Measurements from ENCODE around the gene FBN1. TPM values are rescaled to one million over a fixed set of nuclear protein-coding genes. Genes with fewer than 3 reads are reported as not detected.

Gene FBN1
- total and polyA plus RNA-seq, 7 donors = 1.2 to 173 (median 57.0) TPM

DNA sequence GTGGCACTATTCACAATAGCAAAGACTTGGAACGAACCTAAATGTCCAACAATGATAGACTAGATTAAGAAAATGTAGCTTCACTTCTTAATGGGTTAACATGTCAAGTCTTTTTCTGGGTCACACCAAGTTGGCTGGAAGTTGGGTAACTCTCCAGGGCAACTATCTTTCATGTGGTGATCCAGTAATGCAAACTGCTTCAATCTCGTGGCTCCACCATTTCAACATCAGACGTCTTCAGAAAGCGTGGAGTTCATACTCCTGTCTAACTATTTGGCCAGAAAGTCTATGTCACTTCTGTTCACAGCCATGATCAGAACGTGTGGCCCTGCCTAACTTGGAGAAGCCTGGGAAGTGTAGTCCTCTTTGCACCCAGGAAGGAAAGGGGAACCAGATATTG is 282.0 kb downstream of the FBN1 start:
- no peaks in the 10 kb centered on the region for H3K4me1 ChIP-seq
- intact Hi-C loops (cut with DNase I) = no loop called here
- H3K4me3 ChIP-seq = no peak overlapping the region
- no peaks in the 10 kb centered on the region for H3K36me3 ChIP-seq
- H3K27me3 ChIP-seq = no peaks in the 10 kb centered on the region
- no peak for DNase-seq
- TF ChIP-seq EP300 (IDR thresholded peaks at IDR 0.05) (no peak), POLR2AphosphoS5 (IDR thresholded peaks at IDR 0.05) (no peak), POLR2A (IDR thresholded peaks at IDR 0.05) (no peak)
- TF ChIP-seq, protein P1, sequence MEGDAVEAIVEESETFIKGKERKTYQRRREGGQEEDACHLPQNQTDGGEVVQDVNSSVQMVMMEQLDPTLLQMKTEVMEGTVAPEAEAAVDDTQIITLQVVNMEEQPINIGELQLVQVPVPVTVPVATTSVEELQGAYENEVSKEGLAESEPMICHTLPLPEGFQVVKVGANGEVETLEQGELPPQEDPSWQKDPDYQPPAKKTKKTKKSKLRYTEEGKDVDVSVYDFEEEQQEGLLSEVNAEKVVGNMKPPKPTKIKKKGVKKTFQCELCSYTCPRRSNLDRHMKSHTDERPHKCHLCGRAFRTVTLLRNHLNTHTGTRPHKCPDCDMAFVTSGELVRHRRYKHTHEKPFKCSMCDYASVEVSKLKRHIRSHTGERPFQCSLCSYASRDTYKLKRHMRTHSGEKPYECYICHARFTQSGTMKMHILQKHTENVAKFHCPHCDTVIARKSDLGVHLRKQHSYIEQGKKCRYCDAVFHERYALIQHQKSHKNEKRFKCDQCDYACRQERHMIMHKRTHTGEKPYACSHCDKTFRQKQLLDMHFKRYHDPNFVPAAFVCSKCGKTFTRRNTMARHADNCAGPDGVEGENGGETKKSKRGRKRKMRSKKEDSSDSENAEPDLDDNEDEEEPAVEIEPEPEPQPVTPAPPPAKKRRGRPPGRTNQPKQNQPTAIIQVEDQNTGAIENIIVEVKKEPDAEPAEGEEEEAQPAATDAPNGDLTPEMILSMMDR (IDR thresholded peaks at IDR 0.05) = no peak
- 76 to 78% methylated on average over 5 of the region's 5 CpGs for WGBS, 2 donors
- H3K9me3 ChIP-seq = no peaks in the 10 kb centered on the region
- no peak overlapping the region for H3K27ac ChIP-seq

DNA sequence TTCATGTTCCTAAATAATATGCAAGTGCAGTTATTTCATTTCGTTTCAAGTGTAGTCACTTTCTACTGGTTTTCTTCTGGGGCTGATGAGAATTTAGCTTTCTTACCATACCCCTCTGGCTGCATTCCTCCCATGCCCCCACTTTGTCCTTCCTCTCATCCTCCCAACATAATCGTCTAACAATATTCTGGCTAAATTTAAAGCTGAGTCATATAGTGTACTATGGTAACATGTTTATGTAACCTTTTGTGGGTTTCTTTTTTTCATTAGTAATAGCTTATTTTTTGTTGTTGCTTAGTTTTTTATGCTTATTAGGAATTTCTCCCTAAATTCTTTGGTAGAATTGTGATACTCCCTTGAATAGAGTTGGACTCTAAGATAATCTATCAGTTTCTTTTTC is 283.8 kb downstream of the FBN1 start:
- TF ChIP-seq POLR2AphosphoS5 (IDR thresholded peaks at IDR 0.05) (no peak), EP300 (IDR thresholded peaks at IDR 0.05) (no peak), POLR2A (IDR thresholded peaks at IDR 0.05) (no peak)
- TF ChIP-seq, protein P1 (IDR thresholded peaks at IDR 0.05) = no peak
- Histone ChIP-seq H3K27ac (no peak overlapping the region), H3K36me3 (no peaks in the 10 kb centered on the region), H3K4me3 (no peak overlapping the region), H3K4me1 (no peaks in the 10 kb centered on the region), H3K9me3 (no peaks in the 10 kb centered on the region), H3K27me3 (no peaks in the 10 kb centered on the region)
- no peak for DNase-seq
- intact Hi-C loops (cut with DNase I) = no loop called here
- 74 to 76% methylated on average over 2 of the region's 2 CpGs for WGBS, 2 donors

DNA sequence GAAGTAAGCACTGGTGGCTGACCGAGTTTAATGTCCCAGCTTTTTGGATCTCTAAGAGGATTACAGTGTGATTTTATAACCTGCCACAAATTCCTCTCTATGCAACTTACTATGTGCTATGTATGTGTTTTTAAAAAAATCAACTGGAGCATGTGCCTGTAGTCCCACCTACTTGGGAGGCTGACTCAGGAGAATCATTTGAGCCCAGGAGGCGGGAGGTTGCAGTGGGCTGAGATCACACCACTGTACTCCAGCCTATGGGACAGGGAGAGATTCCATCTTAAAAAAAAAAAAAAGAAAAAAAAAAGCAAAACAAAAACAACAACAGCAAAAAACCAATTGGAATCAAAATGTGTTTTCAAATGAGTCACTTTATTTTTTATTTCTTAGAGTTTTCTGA is 284.7 kb downstream of the FBN1 start:
- DNase-seq = no peak
- whole genome bisulfite sequencing, 2 donors = 79 to 93% methylated on average over 2 of the region's 2 CpGs
- intact Hi-C loops (cut with DNase I) = no loop called here
- H3K27me3 ChIP-seq = no peaks in the 10 kb centered on the region
- H3K4me3 ChIP-seq = no peak overlapping the region
- no peaks in the 10 kb centered on the region for H3K36me3 ChIP-seq
- no peaks in the 10 kb centered on the region for H3K9me3 ChIP-seq
- TF ChIP-seq POLR2A (IDR thresholded peaks at IDR 0.05) (no peak), POLR2AphosphoS5 (IDR thresholded peaks at IDR 0.05) (no peak), EP300 (IDR thresholded peaks at IDR 0.05) (no peak)
- TF ChIP-seq, protein P1 (IDR thresholded peaks at IDR 0.05) = no peak
- H3K4me1 ChIP-seq = no peaks in the 10 kb centered on the region
- no peak overlapping the region for H3K27ac ChIP-seq

Other genes starting within 250 kb of the FBN1 start
- gene CEP152, start 165.4 kb upstream of the FBN1 start, total RNA-seq = 1 to 10 TPM; 3.1 to 5.1 (median 3.7) TPM
- gene CEP152, start 165.4 kb upstream of the FBN1 start, polyA plus RNA-seq = 1 to 10 TPM in 1 of 3 donors, under 1 TPM in 2; 0.46 to 2.5 (median 0.60) TPM
- gene EID1, start 232.4 kb upstream of the FBN1 start, total RNA-seq = 100 to 1,000 TPM; 291 to 343 (median 332) TPM
- 100 to 1,000 TPM in 1 of 3 donors, 10 to 100 TPM in 2; 88.7 to 130 (median 94.1) TPM for gene EID1, start 232.4 kb upstream of the FBN1 start, polyA plus RNA-seq

All from sigmoid colon (tissue), 7 donors.